ENCODE measurements around the gene ZBTB20.

Gene ZBTB20

DNA sequence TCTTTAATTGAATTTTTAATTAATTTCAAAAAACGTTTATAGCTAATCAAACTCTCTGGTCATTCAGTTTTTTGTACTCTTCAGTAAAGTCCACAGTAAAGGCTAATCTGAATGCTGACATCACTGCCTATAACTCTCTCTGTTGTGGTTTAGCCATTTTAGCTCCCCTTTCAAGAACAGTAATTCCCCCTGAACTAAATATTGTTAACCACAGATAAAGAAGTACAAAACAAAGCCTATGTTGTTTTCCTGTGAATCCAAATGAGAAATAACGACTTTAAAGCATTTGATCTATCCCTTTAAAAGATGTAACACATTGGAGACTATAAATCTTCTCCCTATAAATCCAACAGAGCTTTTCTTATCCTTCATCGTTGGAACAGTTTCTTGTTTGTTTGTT lies 94.2 kb downstream of the ZBTB20 start:
- Histone ChIP-seq H3K4me2 (ENCODE audit: low read length) (no peak overlapping the region), H3K4me3 (ENCODE audit: low read length) (no peak overlapping the region), H2AFZ (ENCODE audit: low read depth, low read length) (no peak overlapping the region), H3K36me3 (replicated peaks; ENCODE audit: low read depth, low read length) (no peaks in the 10 kb centered on the region), H3K9ac (ENCODE audit: low read length) (no peak overlapping the region), H3K27ac (ENCODE audit: low read length) (no peak overlapping the region), H3K4me1 (ENCODE audit: low read length) (no peaks in the 10 kb centered on the region), H3K27me3 (ENCODE audit: low read depth, low read length) (no peaks in the 10 kb centered on the region), H4K20me1 (ENCODE audit: insufficient read depth, low read length) (no peaks in the 10 kb centered on the region), H3K9me3 (ENCODE audit: insufficient read depth, low read length) (no peaks in the 10 kb centered on the region), H3K79me2 (ENCODE audit: low read length) (no peaks in the 10 kb centered on the region)
- TF ChIP-seq, protein P1, sequence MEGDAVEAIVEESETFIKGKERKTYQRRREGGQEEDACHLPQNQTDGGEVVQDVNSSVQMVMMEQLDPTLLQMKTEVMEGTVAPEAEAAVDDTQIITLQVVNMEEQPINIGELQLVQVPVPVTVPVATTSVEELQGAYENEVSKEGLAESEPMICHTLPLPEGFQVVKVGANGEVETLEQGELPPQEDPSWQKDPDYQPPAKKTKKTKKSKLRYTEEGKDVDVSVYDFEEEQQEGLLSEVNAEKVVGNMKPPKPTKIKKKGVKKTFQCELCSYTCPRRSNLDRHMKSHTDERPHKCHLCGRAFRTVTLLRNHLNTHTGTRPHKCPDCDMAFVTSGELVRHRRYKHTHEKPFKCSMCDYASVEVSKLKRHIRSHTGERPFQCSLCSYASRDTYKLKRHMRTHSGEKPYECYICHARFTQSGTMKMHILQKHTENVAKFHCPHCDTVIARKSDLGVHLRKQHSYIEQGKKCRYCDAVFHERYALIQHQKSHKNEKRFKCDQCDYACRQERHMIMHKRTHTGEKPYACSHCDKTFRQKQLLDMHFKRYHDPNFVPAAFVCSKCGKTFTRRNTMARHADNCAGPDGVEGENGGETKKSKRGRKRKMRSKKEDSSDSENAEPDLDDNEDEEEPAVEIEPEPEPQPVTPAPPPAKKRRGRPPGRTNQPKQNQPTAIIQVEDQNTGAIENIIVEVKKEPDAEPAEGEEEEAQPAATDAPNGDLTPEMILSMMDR (IDR thresholded peaks at IDR 0.05; ENCODE audit: low read depth, low read length) = no peak
- TF ChIP-seq EZH2phosphoT487 (IDR thresholded peaks at IDR 0.05; ENCODE audit: low read depth) = no peak

DNA sequence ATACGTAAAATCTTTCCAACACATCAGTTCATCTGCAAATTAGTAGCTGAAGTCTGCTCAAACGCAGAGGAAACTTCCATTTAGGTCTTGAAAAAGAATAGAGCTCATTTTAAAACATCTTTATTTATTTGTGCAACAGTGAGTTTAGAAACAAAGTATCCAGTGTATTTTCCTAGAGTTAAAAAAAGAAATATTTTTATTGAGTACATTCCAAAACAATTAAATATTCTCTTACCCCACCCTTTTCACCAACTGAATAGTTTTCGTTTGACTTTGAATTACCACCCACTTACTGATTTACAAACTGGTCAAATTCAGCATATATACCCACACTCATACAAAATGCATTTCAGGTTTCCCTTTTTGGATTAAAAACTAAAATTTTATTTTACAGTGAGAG lies 104.7 kb downstream of the ZBTB20 start:
- Histone ChIP-seq H3K79me2 (ENCODE audit: low read length) (no peaks in the 10 kb centered on the region), H3K36me3 (replicated peaks; ENCODE audit: low read depth, low read length) (no peaks in the 10 kb centered on the region), H3K4me3 (ENCODE audit: low read length) (no peak overlapping the region), H4K20me1 (ENCODE audit: insufficient read depth, low read length) (no peaks in the 10 kb centered on the region), H3K4me2 (ENCODE audit: low read length) (no peak overlapping the region), H3K9ac (ENCODE audit: low read length) (no peak overlapping the region), H3K4me1 (ENCODE audit: low read length) (no peaks in the 10 kb centered on the region), H3K9me3 (ENCODE audit: insufficient read depth, low read length) (no peaks in the 10 kb centered on the region), H3K27me3 (ENCODE audit: low read depth, low read length) (no peaks in the 10 kb centered on the region), H2AFZ (ENCODE audit: low read depth, low read length) (no peak overlapping the region), H3K27ac (ENCODE audit: low read length) (no peak overlapping the region)
- TF ChIP-seq, protein P1 (IDR thresholded peaks at IDR 0.05; ENCODE audit: low read depth, low read length) = no peak
- no peak for TF ChIP-seq EZH2phosphoT487 (IDR thresholded peaks at IDR 0.05; ENCODE audit: low read depth)

DNA sequence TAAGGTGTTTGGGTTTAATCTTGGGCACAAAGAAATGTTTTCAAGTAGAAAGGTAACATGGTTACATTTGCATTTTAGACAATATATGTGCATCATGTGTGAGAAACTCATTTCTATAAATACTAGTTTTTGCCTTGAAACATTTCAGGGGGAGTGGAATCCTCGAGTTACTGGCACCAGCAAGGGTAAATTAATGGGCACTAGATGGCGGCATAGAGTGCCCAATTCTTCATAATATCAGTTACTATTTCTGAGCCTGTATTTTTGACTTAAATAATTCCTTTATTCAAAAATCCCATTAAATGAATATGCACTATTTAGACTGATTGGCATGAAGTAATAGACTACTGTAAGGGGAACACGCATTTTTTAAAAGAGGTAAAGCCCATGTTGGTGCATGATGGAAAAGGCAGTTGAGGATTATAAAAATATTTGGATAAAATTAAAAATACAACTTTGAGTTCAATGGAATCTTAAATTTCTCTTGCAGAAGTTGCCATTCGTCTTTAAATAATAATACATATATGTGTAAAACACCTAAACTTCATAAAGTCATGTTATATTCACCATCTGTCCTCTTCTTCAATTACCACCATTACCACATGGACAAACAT lies 106.3 kb downstream of the ZBTB20 start:
- no peak overlapping the region for H3K4me2 ChIP-seq (ENCODE audit: low read length)
- H2AFZ ChIP-seq (ENCODE audit: low read depth, low read length) = no peak overlapping the region
- H4K20me1 ChIP-seq (ENCODE audit: insufficient read depth, low read length) = no peaks in the 10 kb centered on the region
- H3K9me3 ChIP-seq (ENCODE audit: insufficient read depth, low read length) = no peaks in the 10 kb centered on the region
- H3K4me3 ChIP-seq (ENCODE audit: low read length) = no peak overlapping the region
- no peaks in the 10 kb centered on the region for H3K79me2 ChIP-seq (ENCODE audit: low read length)
- no peak overlapping the region for H3K9ac ChIP-seq (ENCODE audit: low read length)
- H3K27ac ChIP-seq (ENCODE audit: low read length) = no peak overlapping the region
- no peaks in the 10 kb centered on the region for H3K36me3 ChIP-seq (replicated peaks; ENCODE audit: low read depth, low read length)
- TF ChIP-seq EZH2phosphoT487 (IDR thresholded peaks at IDR 0.05; ENCODE audit: low read depth) = no peak
- TF ChIP-seq, protein P1 (IDR thresholded peaks at IDR 0.05; ENCODE audit: low read depth, low read length) = peak; percentile 73
- no peaks in the 10 kb centered on the region for H3K27me3 ChIP-seq (ENCODE audit: low read depth, low read length)
- H3K4me1 ChIP-seq (ENCODE audit: low read length) = no peaks in the 10 kb centered on the region

DNA sequence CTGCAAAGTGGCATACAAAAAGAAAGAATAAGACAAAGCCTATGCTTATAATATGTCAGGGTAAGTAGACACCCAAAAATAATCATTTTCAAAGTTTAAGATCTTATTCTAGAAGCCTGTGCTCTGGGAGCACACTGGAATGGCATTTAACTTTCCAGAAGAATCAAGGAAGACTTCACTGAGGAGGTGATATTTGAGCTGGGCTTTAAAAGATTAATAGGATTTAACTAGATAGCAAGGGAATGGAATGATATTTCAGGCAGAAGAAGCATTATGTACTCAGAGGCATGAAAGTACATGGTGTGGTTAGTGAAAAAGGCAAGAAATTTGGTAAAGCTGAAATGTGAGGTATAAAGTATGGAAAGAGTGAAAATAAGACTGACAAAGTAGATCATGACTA lies 106.8 kb downstream of the ZBTB20 start:
- Histone ChIP-seq H3K79me2 (ENCODE audit: low read length) (no peaks in the 10 kb centered on the region), H3K4me1 (ENCODE audit: low read length) (no peaks in the 10 kb centered on the region), H3K4me2 (ENCODE audit: low read length) (no peak overlapping the region), H3K36me3 (replicated peaks; ENCODE audit: low read depth, low read length) (no peaks in the 10 kb centered on the region), H3K9me3 (ENCODE audit: insufficient read depth, low read length) (no peaks in the 10 kb centered on the region), H3K4me3 (ENCODE audit: low read length) (no peak overlapping the region), H2AFZ (ENCODE audit: low read depth, low read length) (no peak overlapping the region), H3K9ac (ENCODE audit: low read length) (no peak overlapping the region), H3K27me3 (ENCODE audit: low read depth, low read length) (no peaks in the 10 kb centered on the region), H3K27ac (ENCODE audit: low read length) (no peak overlapping the region), H4K20me1 (ENCODE audit: insufficient read depth, low read length) (no peaks in the 10 kb centered on the region)
- no peak for TF ChIP-seq EZH2phosphoT487 (IDR thresholded peaks at IDR 0.05; ENCODE audit: low read depth)

Measured in OCI-LY3 (cell line).